HCT116 (cell line): ENCODE measurements around the gene SNTG2.

ENCODE experiments used
- EZH2 ChIP-seq: fragments of 200-600 bp; sonication (generic); IDR thresholded peaks from 2 replicates; pipeline ENCODE4 v1.6.1; 2017; ENCODE audit warnings: antibody characterized with exemption, mixed run types
- POLR2AphosphoS5 ChIP-seq: IDR thresholded peaks from 2 replicates; pipeline ENCODE4 v1.6.1; 2011; ENCODE audit warnings: mild to moderate bottlenecking, low read depth, low read length, moderate library complexity
- RAD21 ChIP-seq: IDR thresholded peaks from 2 replicates; pipeline ENCODE4 v1.6.1; 2012; ENCODE audit warnings: low read depth, mild to moderate bottlenecking
- SIN3A ChIP-seq: IDR thresholded peaks from 2 replicates; pipeline ENCODE4 v1.6.1; 2012; ENCODE audit warnings: low read depth
- SP1 ChIP-seq: IDR thresholded peaks from 2 replicates; pipeline ENCODE4 v1.6.1; 2012; ENCODE audit warnings: low read depth
- YY1 ChIP-seq: IDR thresholded peaks from 2 replicates; pipeline ENCODE4 v1.6.1; 2011; ENCODE audit warnings: low read length, low read depth, moderate library complexity, mild to moderate bottlenecking; ENCODE audit not compliant: insufficient replicate concordance; ENCODE audit errors: extremely low read depth
- TF ChIP-seq, protein P1 (sequence below), 3 experiments: fragments of 200-600 bp in 1 of 3; sonication (generic) in 1 of 3; IDR thresholded peaks in 2 of 3; conservative IDR thresholded peaks in 1 of 3; 2 replicates each; pipeline ENCODE4 v1.5.1; 2012 to 2017; ENCODE audit warnings: low read depth in 2 of 3, low read length in 2 of 3, antibody characterized with exemption in 1 of 3, borderline replicate concordance in 1 of 3, control low read depth in 1 of 3, mild to moderate bottlenecking in 1 of 3, mixed read lengths in 1 of 3, mixed run types in 1 of 3, moderate library complexity in 1 of 3; ENCODE audit not compliant: insufficient read depth in 1 of 3

- TF ChIP-seq SP1 = no peak
- TF ChIP-seq POLR2AphosphoS5 = no peak
- TF ChIP-seq, protein P1, sequence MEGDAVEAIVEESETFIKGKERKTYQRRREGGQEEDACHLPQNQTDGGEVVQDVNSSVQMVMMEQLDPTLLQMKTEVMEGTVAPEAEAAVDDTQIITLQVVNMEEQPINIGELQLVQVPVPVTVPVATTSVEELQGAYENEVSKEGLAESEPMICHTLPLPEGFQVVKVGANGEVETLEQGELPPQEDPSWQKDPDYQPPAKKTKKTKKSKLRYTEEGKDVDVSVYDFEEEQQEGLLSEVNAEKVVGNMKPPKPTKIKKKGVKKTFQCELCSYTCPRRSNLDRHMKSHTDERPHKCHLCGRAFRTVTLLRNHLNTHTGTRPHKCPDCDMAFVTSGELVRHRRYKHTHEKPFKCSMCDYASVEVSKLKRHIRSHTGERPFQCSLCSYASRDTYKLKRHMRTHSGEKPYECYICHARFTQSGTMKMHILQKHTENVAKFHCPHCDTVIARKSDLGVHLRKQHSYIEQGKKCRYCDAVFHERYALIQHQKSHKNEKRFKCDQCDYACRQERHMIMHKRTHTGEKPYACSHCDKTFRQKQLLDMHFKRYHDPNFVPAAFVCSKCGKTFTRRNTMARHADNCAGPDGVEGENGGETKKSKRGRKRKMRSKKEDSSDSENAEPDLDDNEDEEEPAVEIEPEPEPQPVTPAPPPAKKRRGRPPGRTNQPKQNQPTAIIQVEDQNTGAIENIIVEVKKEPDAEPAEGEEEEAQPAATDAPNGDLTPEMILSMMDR (IDR thresholded peaks at IDR 0.05 in 2 of 3, conservative IDR thresholded peaks at IDR 0.05 in 1 of 3; ENCODE audit: borderline replicate concordance in 1 of 3, insufficient read depth in 1 of 3, low read depth in 2 of 3, low read length in 2 of 3) = no peak
- TF ChIP-seq RAD21 = no peak
- no peak for TF ChIP-seq SIN3A
- no peak for TF ChIP-seq EZH2
- no peak for TF ChIP-seq YY1
Observed at GRCh38 chr2:1053786-1054185, 103.1 kb downstream of the SNTG2 start.
